ENCODE measurements around the gene ZMPSTE24. TPM values are rescaled to one million over a fixed set of nuclear protein-coding genes. Genes with fewer than 3 reads are reported as not detected.
A peak's percentile ranks its signal among the peaks of the same experiment; 100 is the strongest.

ZMPSTE24 gene
- total and polyA plus RNA-seq, 8 donors: 6.9 to 29.8 (median 12.4) TPM

DNA sequence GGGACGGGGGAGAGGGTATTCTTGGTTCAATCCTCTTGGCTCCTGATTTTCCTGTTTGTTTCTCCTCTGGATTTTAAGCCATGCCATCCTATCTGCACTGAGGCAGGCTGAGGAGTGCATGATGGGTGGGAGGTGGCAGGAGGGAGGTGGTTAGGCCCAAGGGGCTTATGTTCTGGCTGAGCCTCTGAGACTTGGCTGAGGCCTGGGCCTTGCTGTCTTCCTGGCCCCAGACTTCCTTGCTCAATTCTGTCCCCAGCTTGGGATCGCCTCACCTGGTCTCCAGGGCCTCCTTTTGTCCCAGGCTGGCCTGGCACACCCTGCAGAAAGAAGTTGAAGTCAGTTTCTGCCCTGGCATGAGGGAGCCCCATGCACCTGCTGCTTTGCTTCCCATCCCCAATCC is 47.8 kb downstream of the ZMPSTE24 start:
- no peak overlapping the region for H3K27ac ChIP-seq
- H3K36me3 ChIP-seq: no peaks in the 10 kb centered on the region
- WGBS, 2 donors: 74 to 85% methylated on average over 2 of the region's 2 CpGs
- intact Hi-C loops (cut with DNase I): no loop called here
- ATAC-seq (no peak), DNase-seq (no peak), FAIRE-seq (no peak)
- H3K9me3 ChIP-seq: no peaks in the 10 kb centered on the region
- H3K27me3 ChIP-seq: no peaks in the 10 kb centered on the region
- no peaks in the 10 kb centered on the region for H3K4me1 ChIP-seq
- TF ChIP-seq CTCF (IDR thresholded peaks at IDR 0.05): no peak
- H3K4me3 ChIP-seq: no peak overlapping the region

- Histone ChIP-seq H3K36me3 (no peaks in the 10 kb centered on the region), H3K27me3 (no peaks in the 10 kb centered on the region), H3K4me1 (no peaks in the 10 kb centered on the region), H3K27ac (no peak overlapping the region), H3K9me3 (no peaks in the 10 kb centered on the region), H3K4me3 (no peak overlapping the region)
- peak in 2 of 4 donors; percentile 39 to 54 for ATAC-seq
- WGBS, 2 donors: 48 to 52% methylated on average over 4 of the region's 4 CpGs
- FAIRE-seq: no peak
- DNase-seq: no peak
- no peak for TF ChIP-seq CTCF (IDR thresholded peaks at IDR 0.05)
- intact Hi-C loops (cut with DNase I): no loop called here
Observed at GRCh38 chr1:40306296-40306695, 48.3 kb downstream of the ZMPSTE24 start.

DNA sequence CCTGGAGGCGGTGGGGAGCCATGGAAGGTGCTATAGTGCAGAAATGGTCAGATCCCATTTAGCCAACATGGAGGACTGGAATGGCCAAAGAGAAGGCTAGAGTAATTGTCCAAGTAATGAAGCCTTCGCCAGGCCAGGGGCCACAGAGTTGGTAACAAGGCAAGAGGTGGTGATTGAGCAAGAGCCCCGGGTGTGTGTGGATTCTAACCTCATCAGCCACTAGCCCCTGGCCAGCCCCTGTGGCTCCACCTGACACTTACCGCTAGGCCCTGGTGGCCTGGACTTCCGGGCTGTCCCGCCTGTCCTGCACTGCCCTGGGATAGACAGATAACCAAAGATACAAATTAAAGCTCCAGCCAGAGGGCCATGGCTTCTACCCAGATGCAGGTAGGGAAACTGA is 49.1 kb downstream of the ZMPSTE24 start:
- WGBS, 2 donors: 83 to 92% methylated on average over 6 of the region's 6 CpGs
- Histone ChIP-seq H3K27ac (no peak overlapping the region), H3K27me3 (no peaks in the 10 kb centered on the region), H3K36me3 (no peaks in the 10 kb centered on the region), H3K4me3 (no peak overlapping the region), H3K4me1 (no peaks in the 10 kb centered on the region), H3K9me3 (no peaks in the 10 kb centered on the region)
- intact Hi-C loops (cut with DNase I): no loop called here
- ATAC-seq (no peak), DNase-seq (no peak), FAIRE-seq (no peak)
- no peak for TF ChIP-seq CTCF (IDR thresholded peaks at IDR 0.05)

DNA sequence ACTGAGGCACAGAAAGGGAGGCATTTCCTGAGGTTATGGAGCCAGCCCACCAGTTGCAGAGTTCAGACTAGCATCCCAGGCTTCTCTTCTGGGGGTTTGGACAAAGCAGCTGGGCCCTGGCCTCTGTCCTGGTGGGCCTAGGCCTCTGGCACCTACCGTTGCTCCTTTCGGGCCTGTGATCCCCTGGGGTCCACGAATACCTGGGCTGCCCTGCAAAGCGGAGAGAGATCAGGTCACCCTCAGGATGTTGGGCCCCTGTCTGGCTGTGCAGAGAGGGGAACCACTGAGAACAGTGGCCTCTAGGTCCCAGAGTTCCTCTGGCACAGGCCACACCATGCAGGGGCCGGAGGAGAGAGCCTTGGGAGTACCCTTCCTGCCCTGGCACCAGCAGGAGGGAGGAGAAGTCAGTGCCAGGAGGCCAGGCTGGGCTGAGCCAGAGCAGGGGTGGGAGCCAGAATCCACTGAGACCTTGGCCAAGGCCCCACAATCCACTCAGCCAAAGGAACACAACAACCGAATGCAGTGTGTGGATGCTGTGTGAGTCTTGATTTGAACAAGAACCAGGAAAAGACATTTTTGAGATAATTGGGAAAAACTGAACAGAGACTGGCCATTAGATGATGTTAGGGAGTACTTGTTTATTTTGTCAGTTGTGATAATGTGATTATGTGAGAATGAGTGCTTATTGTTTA is 50.1 kb downstream of the ZMPSTE24 start:
- Histone ChIP-seq H3K9me3 (no peaks in the 10 kb centered on the region), H3K27ac (no peak overlapping the region), H3K4me1 (no peaks in the 10 kb centered on the region), H3K4me3 (no peak overlapping the region), H3K27me3 (no peaks in the 10 kb centered on the region), H3K36me3 (no peaks in the 10 kb centered on the region)
- ATAC-seq (no peak), DNase-seq (no peak), FAIRE-seq (no peak)
- TF ChIP-seq CTCF (IDR thresholded peaks at IDR 0.05): no peak
- intact Hi-C loops (cut with DNase I): no loop called here
- 61 to 70% methylated on average over 6 of the region's 6 CpGs for WGBS, 2 donors

GRCh38 chr1:40309374-40310128 is 51.5 kb downstream of the ZMPSTE24 start:
- FAIRE-seq (no peak), DNase-seq (no peak), ATAC-seq (no peak)
- H3K36me3 ChIP-seq: no peaks in the 10 kb centered on the region
- no peak for TF ChIP-seq CTCF (IDR thresholded peaks at IDR 0.05)
- H3K9me3 ChIP-seq: no peaks in the 10 kb centered on the region
- H3K27me3 ChIP-seq: no peaks in the 10 kb centered on the region
- H3K27ac ChIP-seq: no peak overlapping the region
- H3K4me3 ChIP-seq: no peak overlapping the region
- intact Hi-C loops (cut with DNase I): loop anchor here in 1 of 3 donors (10.0 kb wide), 1 partner anchor 75 kb away; no protein-coding TSS in a partner anchor
- 70 to 86% methylated on average over 8 of the region's 8 CpGs for WGBS, 2 donors
- H3K4me1 ChIP-seq: no peaks in the 10 kb centered on the region
